Fibroblast of lung (primary cell): ENCODE measurements around the gene NEK9. TPM values are rescaled to one million over a fixed set of nuclear protein-coding genes. Genes with fewer than 3 reads are reported as not detected.

ENCODE experiments used
- DNase-seq, 2 donors: peaks; one replicate each; pipeline versions ENCODE4 v3.0.0 to v3.0.0-alpha.2; 2010; ENCODE audit warnings: low read depth in 2 of 2
- H2AFZ ChIP-seq: 2 replicates; pipeline ENCODE4 v1.5.1; 2012; ENCODE audit warnings: low read length, control low read depth, inconsistent platforms
- H3K27ac ChIP-seq: 2 replicates; pipeline ENCODE4 v1.5.1; 2011; ENCODE audit warnings: low read length, control low read depth; ENCODE audit not compliant: insufficient read depth
- H3K27me3 ChIP-seq: 2 replicates; pipeline ENCODE4 v1.5.1; 2011; ENCODE audit warnings: mild to moderate bottlenecking, low read length; ENCODE audit not compliant: control insufficient read depth, insufficient read depth
- H3K36me3 ChIP-seq: 2 replicates; pipeline ENCODE4 v1.5.1; 2011; ENCODE audit warnings: low read length; ENCODE audit not compliant: control insufficient read depth, insufficient read depth
- H3K4me1 ChIP-seq: 2 replicates; pipeline ENCODE4 v1.5.1; 2011; ENCODE audit warnings: low read length; ENCODE audit not compliant: control insufficient read depth, insufficient read depth; ENCODE audit errors: extremely low read depth
- H3K4me2 ChIP-seq: 2 replicates; pipeline ENCODE4 v1.5.1; 2011; ENCODE audit warnings: low read length, control low read depth; ENCODE audit not compliant: insufficient read depth; ENCODE audit errors: extremely low read depth
- H3K4me3 ChIP-seq, 4 experiments: fragments of 200-600 bp in 1 of 4; sonication (generic) in 1 of 4; replicated peaks in 1 of 4; 2 replicates each; pipeline ENCODE4 v1.5.1; 2011 to 2016; ENCODE audit warnings: low read length in 4 of 4, low read depth in 3 of 4, mild to moderate bottlenecking in 3 of 4, control low read depth in 2 of 4, inconsistent platforms in 1 of 4, mixed read lengths in 1 of 4; ENCODE audit not compliant: insufficient read depth in 1 of 4; ENCODE audit errors: control extremely low read depth in 1 of 4
- H3K79me2 ChIP-seq: 2 replicates; pipeline ENCODE4 v1.5.1; 2012; ENCODE audit warnings: mild to moderate bottlenecking, low read length, inconsistent platforms; ENCODE audit not compliant: control insufficient read depth, insufficient read depth
- H3K9ac ChIP-seq: 2 replicates; pipeline ENCODE4 v1.5.1; 2011; ENCODE audit warnings: mild to moderate bottlenecking, low read length, control low read depth; ENCODE audit not compliant: insufficient read depth
- H3K9me3 ChIP-seq: 2 replicates; pipeline ENCODE4 v1.5.1; 2012; ENCODE audit warnings: low read depth, low read length; ENCODE audit not compliant: control insufficient read depth, insufficient read depth
- H4K20me1 ChIP-seq: 2 replicates; pipeline ENCODE4 v1.5.1; 2011; ENCODE audit warnings: low read length; ENCODE audit not compliant: control insufficient read depth, insufficient read depth; ENCODE audit errors: extremely low read depth
- CTCF ChIP-seq, 2 donors: IDR thresholded peaks in 1 of 2; conservative IDR thresholded peaks in 1 of 2; 1 replicate in 1 of 2; 2 replicates in 1 of 2; pipeline ENCODE4 v1.5.1; 2011 to 2012; ENCODE audit warnings: low read length in 2 of 2, control low read depth in 1 of 2, inconsistent platforms in 1 of 2, low read depth in 1 of 2, mild to moderate bottlenecking in 1 of 2
- EZH2 ChIP-seq: IDR thresholded peaks from 2 replicates; pipeline ENCODE4 v1.5.1; 2012; ENCODE audit warnings: low read length, control low read depth, mild to moderate bottlenecking; ENCODE audit errors: missing control alignments
- polyA plus RNA-seq, 2 donors: library from polyadenylated mRNA; depleted of rRNA in 1 of 2; stranded (reverse) in 1 of 2; unstranded in 1 of 2; fragments of >200 nt; gene quantifications; 2 replicates each; pipeline ENCODE4 v1.2.1, GENCODE V29; 2011 to 2012; ENCODE audit warnings: missing spikeins in 1 of 2
- total RNA-seq: library from RNA; depleted of rRNA; stranded (reverse); fragments of >200 nt; gene quantifications from 2 replicates; pipeline ENCODE4 v1.2.1, GENCODE V29; 2014

The NEK9 gene
- total and polyA plus RNA-seq, 2 donors (not counting 1 experiment from before 2014, with no cell fraction given), result 63.4 to 81.3 TPM

GRCh38 chr14:75083271-75083670 lies 43.6 kb downstream of the NEK9 start:
- Histone ChIP-seq H3K9ac (no peak overlapping the region), H3K79me2 (no peaks in the 10 kb centered on the region), H4K20me1 (no peaks in the 10 kb centered on the region), H3K27me3 (no peaks in the 10 kb centered on the region), H3K27ac (no peak overlapping the region), H2AFZ (no peak overlapping the region), H3K4me2 (no peak overlapping the region), H3K4me3 (no peak overlapping the region), H3K36me3 (peaks cover 6% of the 10 kb centered on the region), H3K9me3 (no peaks in the 10 kb centered on the region), H3K4me1 (no peaks in the 10 kb centered on the region)
- no peak for TF ChIP-seq CTCF (conservative IDR thresholded peaks at IDR 0.05 in 1 of 2, IDR thresholded peaks at IDR 0.05 in 1 of 2; ENCODE audit: low read depth in 1 of 2, low read length in 2 of 2)
- TF ChIP-seq EZH2, result no peak
- no peak for DNase-seq

- TF ChIP-seq EZH2, result no peak
- TF ChIP-seq CTCF (conservative IDR thresholded peaks at IDR 0.05 in 1 of 2, IDR thresholded peaks at IDR 0.05 in 1 of 2; ENCODE audit: low read depth in 1 of 2, low read length in 2 of 2), result no peak
- Histone ChIP-seq H3K79me2 (no peaks in the 10 kb centered on the region), H3K4me1 (no peaks in the 10 kb centered on the region), H2AFZ (no peak overlapping the region), H3K27ac (no peak overlapping the region), H3K4me3 (no peak overlapping the region), H3K4me2 (no peak overlapping the region), H3K27me3 (no peaks in the 10 kb centered on the region), H3K36me3 (peaks cover 3% of the 10 kb centered on the region), H4K20me1 (no peaks in the 10 kb centered on the region), H3K9ac (no peak overlapping the region), H3K9me3 (no peaks in the 10 kb centered on the region)
- DNase-seq, result no peak
These were observed 45.1 kb downstream of the NEK9 start for GRCh38 chr14:75081660-75082229.

- Histone ChIP-seq H3K4me3 (no peak overlapping the region), H3K9me3 (no peaks in the 10 kb centered on the region), H3K4me2 (no peak overlapping the region), H3K4me1 (no peaks in the 10 kb centered on the region), H3K27me3 (no peaks in the 10 kb centered on the region), H4K20me1 (no peaks in the 10 kb centered on the region), H3K79me2 (no peaks in the 10 kb centered on the region), H3K27ac (no peak overlapping the region), H3K36me3 (peaks cover 1% of the 10 kb centered on the region), H3K9ac (no peak overlapping the region), H2AFZ (no peak overlapping the region)
- no peak for DNase-seq
- no peak for TF ChIP-seq CTCF (conservative IDR thresholded peaks at IDR 0.05 in 1 of 2, IDR thresholded peaks at IDR 0.05 in 1 of 2; ENCODE audit: low read depth in 1 of 2, low read length in 2 of 2)
- TF ChIP-seq EZH2, result no peak
These were observed 47.3 kb downstream of the NEK9 start for GRCh38 chr14:75079521-75079920.
